ENCODE measurements around the gene REX1BD. TPM values are rescaled to one million over a fixed set of nuclear protein-coding genes. Genes with fewer than 3 reads are reported as not detected.

Gene REX1BD
- total and polyA plus RNA-seq, 4 donors: 25.9 to 71.9 (median 51.4) TPM

DNA sequence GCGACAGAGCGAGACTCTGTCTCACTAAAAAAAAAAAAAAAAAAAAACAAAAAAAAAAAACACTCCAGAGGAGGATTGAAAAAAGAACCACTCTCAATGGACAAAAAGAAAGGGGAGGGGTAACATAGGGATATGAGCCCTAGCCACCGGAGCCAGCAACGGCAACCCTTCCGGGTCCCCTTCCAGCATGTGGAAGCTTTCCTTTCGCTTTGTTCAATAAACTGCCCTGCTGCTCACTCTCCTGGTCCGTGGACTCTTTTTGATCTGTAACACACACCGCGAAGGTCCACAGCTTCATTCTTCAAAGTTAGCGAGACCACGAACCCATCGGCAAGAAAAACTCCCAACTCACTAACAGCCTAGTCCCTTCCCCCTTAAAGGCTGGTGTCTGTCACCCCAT lies 1.0 kb upstream of the REX1BD start:
- Histone ChIP-seq H3K36me3 (ENCODE audit: control insufficient read depth in 4 of 4, insufficient read depth in 3 of 4, low read depth in 1 of 4, low read length in 3 of 4) (peaks cover 0 to 3% (median 1%) of the 10 kb centered on the region in 4 donors), H3K9ac (ENCODE audit: low read depth in 1 of 2, low read length in 2 of 2) (no peak overlapping the region), H3K9me3 (ENCODE audit: control insufficient read depth in 4 of 4, low read length in 3 of 4) (no peaks in the 10 kb centered on the region), H3K27ac (ENCODE audit: low read depth in 1 of 2, low read length in 2 of 2) (no peak overlapping the region), H3K4me3 (ENCODE audit: low read depth in 1 of 3, low read length in 3 of 3) (no peak overlapping the region), H3K27me3 (ENCODE audit: control insufficient read depth in 4 of 4, insufficient read depth in 4 of 4, low read length in 3 of 4) (no peaks in the 10 kb centered on the region), H3K4me1 (ENCODE audit: control insufficient read depth in 4 of 4, insufficient read depth in 4 of 4, low read length in 3 of 4) (peaks cover 5 to 17% (median 11%) of the 10 kb centered on the region in 4 donors)
- no peak for DNase-seq (ENCODE audit: low spot score)
- TF ChIP-seq RAD21 (IDR thresholded peaks at IDR 0.05) (no peak), FOXA1 (IDR thresholded peaks at IDR 0.05) (no peak), TAF1 (conservative IDR thresholded peaks at IDR 0.05) (no peak), EGR1 (IDR thresholded peaks at IDR 0.05; ENCODE audit: low read depth in 2 of 2) (no peak), SP1 (IDR thresholded peaks at IDR 0.05) (no peak), JUND (IDR thresholded peaks at IDR 0.05) (no peak), HNF4G (IDR thresholded peaks at IDR 0.05) (no peak), FOXA2 (IDR thresholded peaks at IDR 0.05) (no peak), HNF4A (conservative IDR thresholded peaks at IDR 0.05) (no peak), RXRA (IDR thresholded peaks at IDR 0.05) (no peak), NR2F2 (IDR thresholded peaks at IDR 0.05) (no peak)
- TF ChIP-seq, protein P1, sequence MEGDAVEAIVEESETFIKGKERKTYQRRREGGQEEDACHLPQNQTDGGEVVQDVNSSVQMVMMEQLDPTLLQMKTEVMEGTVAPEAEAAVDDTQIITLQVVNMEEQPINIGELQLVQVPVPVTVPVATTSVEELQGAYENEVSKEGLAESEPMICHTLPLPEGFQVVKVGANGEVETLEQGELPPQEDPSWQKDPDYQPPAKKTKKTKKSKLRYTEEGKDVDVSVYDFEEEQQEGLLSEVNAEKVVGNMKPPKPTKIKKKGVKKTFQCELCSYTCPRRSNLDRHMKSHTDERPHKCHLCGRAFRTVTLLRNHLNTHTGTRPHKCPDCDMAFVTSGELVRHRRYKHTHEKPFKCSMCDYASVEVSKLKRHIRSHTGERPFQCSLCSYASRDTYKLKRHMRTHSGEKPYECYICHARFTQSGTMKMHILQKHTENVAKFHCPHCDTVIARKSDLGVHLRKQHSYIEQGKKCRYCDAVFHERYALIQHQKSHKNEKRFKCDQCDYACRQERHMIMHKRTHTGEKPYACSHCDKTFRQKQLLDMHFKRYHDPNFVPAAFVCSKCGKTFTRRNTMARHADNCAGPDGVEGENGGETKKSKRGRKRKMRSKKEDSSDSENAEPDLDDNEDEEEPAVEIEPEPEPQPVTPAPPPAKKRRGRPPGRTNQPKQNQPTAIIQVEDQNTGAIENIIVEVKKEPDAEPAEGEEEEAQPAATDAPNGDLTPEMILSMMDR (IDR thresholded peaks at IDR 0.05; ENCODE audit: low read depth, low read length, missing input control): no peak
- TF ChIP-seq, protein P2, sequence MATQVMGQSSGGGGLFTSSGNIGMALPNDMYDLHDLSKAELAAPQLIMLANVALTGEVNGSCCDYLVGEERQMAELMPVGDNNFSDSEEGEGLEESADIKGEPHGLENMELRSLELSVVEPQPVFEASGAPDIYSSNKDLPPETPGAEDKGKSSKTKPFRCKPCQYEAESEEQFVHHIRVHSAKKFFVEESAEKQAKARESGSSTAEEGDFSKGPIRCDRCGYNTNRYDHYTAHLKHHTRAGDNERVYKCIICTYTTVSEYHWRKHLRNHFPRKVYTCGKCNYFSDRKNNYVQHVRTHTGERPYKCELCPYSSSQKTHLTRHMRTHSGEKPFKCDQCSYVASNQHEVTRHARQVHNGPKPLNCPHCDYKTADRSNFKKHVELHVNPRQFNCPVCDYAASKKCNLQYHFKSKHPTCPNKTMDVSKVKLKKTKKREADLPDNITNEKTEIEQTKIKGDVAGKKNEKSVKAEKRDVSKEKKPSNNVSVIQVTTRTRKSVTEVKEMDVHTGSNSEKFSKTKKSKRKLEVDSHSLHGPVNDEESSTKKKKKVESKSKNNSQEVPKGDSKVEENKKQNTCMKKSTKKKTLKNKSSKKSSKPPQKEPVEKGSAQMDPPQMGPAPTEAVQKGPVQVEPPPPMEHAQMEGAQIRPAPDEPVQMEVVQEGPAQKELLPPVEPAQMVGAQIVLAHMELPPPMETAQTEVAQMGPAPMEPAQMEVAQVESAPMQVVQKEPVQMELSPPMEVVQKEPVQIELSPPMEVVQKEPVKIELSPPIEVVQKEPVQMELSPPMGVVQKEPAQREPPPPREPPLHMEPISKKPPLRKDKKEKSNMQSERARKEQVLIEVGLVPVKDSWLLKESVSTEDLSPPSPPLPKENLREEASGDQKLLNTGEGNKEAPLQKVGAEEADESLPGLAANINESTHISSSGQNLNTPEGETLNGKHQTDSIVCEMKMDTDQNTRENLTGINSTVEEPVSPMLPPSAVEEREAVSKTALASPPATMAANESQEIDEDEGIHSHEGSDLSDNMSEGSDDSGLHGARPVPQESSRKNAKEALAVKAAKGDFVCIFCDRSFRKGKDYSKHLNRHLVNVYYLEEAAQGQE (IDR thresholded peaks at IDR 0.05): no peak
- TF ChIP-seq, protein P3, sequence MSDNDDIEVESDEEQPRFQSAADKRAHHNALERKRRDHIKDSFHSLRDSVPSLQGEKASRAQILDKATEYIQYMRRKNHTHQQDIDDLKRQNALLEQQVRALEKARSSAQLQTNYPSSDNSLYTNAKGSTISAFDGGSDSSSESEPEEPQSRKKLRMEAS (IDR thresholded peaks at IDR 0.05): no peak
- TF ChIP-seq, protein P4, sequence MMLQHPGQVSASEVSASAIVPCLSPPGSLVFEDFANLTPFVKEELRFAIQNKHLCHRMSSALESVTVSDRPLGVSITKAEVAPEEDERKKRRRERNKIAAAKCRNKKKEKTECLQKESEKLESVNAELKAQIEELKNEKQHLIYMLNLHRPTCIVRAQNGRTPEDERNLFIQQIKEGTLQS (IDR thresholded peaks at IDR 0.05): no peak
- TF ChIP-seq, protein P5, sequence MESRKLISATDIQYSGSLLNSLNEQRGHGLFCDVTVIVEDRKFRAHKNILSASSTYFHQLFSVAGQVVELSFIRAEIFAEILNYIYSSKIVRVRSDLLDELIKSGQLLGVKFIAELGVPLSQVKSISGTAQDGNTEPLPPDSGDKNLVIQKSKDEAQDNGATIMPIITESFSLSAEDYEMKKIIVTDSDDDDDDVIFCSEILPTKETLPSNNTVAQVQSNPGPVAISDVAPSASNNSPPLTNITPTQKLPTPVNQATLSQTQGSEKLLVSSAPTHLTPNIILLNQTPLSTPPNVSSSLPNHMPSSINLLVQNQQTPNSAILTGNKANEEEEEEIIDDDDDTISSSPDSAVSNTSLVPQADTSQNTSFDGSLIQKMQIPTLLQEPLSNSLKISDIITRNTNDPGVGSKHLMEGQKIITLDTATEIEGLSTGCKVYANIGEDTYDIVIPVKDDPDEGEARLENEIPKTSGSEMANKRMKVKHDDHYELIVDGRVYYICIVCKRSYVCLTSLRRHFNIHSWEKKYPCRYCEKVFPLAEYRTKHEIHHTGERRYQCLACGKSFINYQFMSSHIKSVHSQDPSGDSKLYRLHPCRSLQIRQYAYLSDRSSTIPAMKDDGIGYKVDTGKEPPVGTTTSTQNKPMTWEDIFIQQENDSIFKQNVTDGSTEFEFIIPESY (IDR thresholded peaks at IDR 0.05): no peak
- 95% methylated on average over 12 of the region's 12 CpGs for WGBS

All from liver (tissue), 9 donors.